HepG2 (cell line): Measurements from ENCODE around the gene C1QTNF1. TPM values are rescaled to one million over a fixed set of nuclear protein-coding genes. Genes with fewer than 3 reads are reported as not detected.

Experiments
- ATAC-seq: fragments of 200-7000 bp; cut with Tn5 transposase; 3 replicates; pipeline ENCODE4 v1.9.1; 2020; ENCODE audit warnings: mild to moderate bottlenecking, moderate library complexity
- BruUV-seq: library from RNA; stranded (reverse); fragments of 400-500 nt; replicated peaks from 2 replicates; lab custom pipeline; 2021; lab: Mats Ljungman, UMichigan
- CTCF ChIA-PET: fragments of 300-600 bp; formaldehyde crosslinking; extraction: SDS; loops from one replicate; lab custom pipeline; 2021; ENCODE audit warnings: low total read pairs, inconsistent platforms, low intra/inter-chr PET ratio; lab: Yijun Ruan, JAX
- POLR2A ChIA-PET: fragments of 350-600 bp; sonication (Branson Sonifier 250); formaldehyde crosslinking; loops from one replicate; lab custom pipeline; 2020; ENCODE audit warnings: antibody characterized with exemption, inconsistent platforms; lab: Yijun Ruan, JAX
- DNase-seq: peaks from one replicate; pipeline ENCODE4 v3.0.0-alpha.2; 2015; ENCODE audit warnings: low spot score
- FAIRE-seq: peaks from 3 replicates; lab custom pipeline; 2011; peaks lifted over from hg19 to GRCh38; lab: Jason Lieb, UNC
- H2AFZ ChIP-seq: one replicate; pipeline ENCODE4 v1.6.1; 2011; ENCODE audit warnings: low read length, inconsistent platforms
- H3K27ac ChIP-seq: fragments of 300-600 bp; 3 replicates; pipeline ENCODE4 v1.8.0; 2011; ENCODE audit warnings: mixed run types, mild to moderate bottlenecking, mixed read lengths, low read length, inconsistent platforms; ENCODE audit not compliant: insufficient read depth; ENCODE audit errors: extremely low read length
- H3K27me3 ChIP-seq, 2 experiments: fragments of 200-600 bp in 1 of 2; 2 replicates in 1 of 2; 3 replicates in 1 of 2; pipeline versions ENCODE4 v1.6.0 to v1.8.0; 2011; ENCODE audit warnings: low read length in 2 of 2, mild to moderate bottlenecking in 2 of 2, moderate library complexity in 2 of 2, inconsistent platforms in 1 of 2; ENCODE audit not compliant: insufficient read depth in 2 of 2, control insufficient read depth in 1 of 2
- H3K36me3 ChIP-seq, 2 experiments: fragments of 200-600 bp in 1 of 2; replicated peaks in 1 of 2; 2 replicates in 1 of 2; 3 replicates in 1 of 2; pipeline versions ENCODE4 v1.5.1 to v1.8.0; 2011; ENCODE audit warnings: low read length in 2 of 2, inconsistent platforms in 1 of 2; ENCODE audit not compliant: insufficient read depth in 2 of 2, control insufficient read depth in 1 of 2
- H3K4me1 ChIP-seq: 2 replicates; pipeline ENCODE4 v1.5.1; 2012; ENCODE audit warnings: low read length, inconsistent platforms; ENCODE audit not compliant: insufficient read depth
- H3K4me2 ChIP-seq: 2 replicates; pipeline ENCODE4 v1.6.0; 2011; ENCODE audit warnings: low read depth, low read length, inconsistent platforms
- H3K4me3 ChIP-seq, 3 experiments: fragments of 200-600 bp in 1 of 3; sonication (generic), shearing (Covaris generic) in 1 of 3; replicated peaks in 1 of 3; 2 replicates each; pipeline ENCODE4 v1.5.1; 2011 to 2016; ENCODE audit warnings: low read length in 3 of 3, inconsistent platforms in 2 of 3, low read depth in 2 of 3, mild to moderate bottlenecking in 2 of 3, control low read depth in 1 of 3, mixed read lengths in 1 of 3; ENCODE audit not compliant: insufficient read depth in 1 of 3
- H3K79me2 ChIP-seq: one replicate; pipeline ENCODE4 v1.6.1; 2011; ENCODE audit warnings: low read length, inconsistent platforms; ENCODE audit not compliant: insufficient read depth
- H3K9ac ChIP-seq: 2 replicates; pipeline ENCODE4 v1.6.0; 2011; ENCODE audit warnings: mild to moderate bottlenecking, low read depth, low read length, inconsistent platforms; ENCODE audit not compliant: insufficient read depth
- H3K9me3 ChIP-seq: 2 replicates; pipeline ENCODE4 v1.5.1; 2012; ENCODE audit warnings: mild to moderate bottlenecking, low read length
- H4K20me1 ChIP-seq: 2 replicates; pipeline ENCODE4 v1.6.0; 2011; ENCODE audit warnings: inconsistent platforms, mild to moderate bottlenecking, low read length, moderate library complexity; ENCODE audit not compliant: insufficient read depth
- CBX1 ChIP-seq: IDR thresholded peaks from one replicate; pipeline ENCODE4 v1.6.1; 2016; ENCODE audit warnings: antibody characterized with exemption, low read depth
- CREM ChIP-seq, 2 experiments: sonication (generic) in 1 of 2; formaldehyde crosslinking in 1 of 2; IDR thresholded peaks; 2 replicates each; pipeline versions ENCODE4 v1.4.0 to v1.6.1; 2016 to 2020; ENCODE audit warnings: antibody characterized with exemption in 1 of 2, mild to moderate bottlenecking in 1 of 2, missing genetic modification reagents in 1 of 2
- DZIP1 ChIP-seq: sonication (generic); formaldehyde crosslinking; IDR thresholded peaks from 2 replicates; pipeline ENCODE4 v1.5.0; 2020; ENCODE audit warnings: mild to moderate bottlenecking, missing genetic modification reagents
- EED ChIP-seq: sonication (generic); formaldehyde crosslinking; IDR thresholded peaks from 2 replicates; pipeline ENCODE4 v1.5.0; 2020; ENCODE audit warnings: mild to moderate bottlenecking, missing genetic modification reagents
- ETV6 ChIP-seq: sonication (generic); formaldehyde crosslinking; conservative IDR thresholded peaks from 2 replicates; pipeline ENCODE4 v1.4.0; 2020; ENCODE audit warnings: missing genetic modification reagents
- GTF2F1 ChIP-seq: fragments of 150-350 bp; IDR thresholded peaks from 2 replicates; pipeline ENCODE4 v1.6.1; 2014; ENCODE audit warnings: low read length
- IRF9 ChIP-seq: sonication (generic); formaldehyde crosslinking; IDR thresholded peaks from 2 replicates; pipeline ENCODE4 v1.8.0; 2022; ENCODE audit warnings: missing genetic modification reagents, mild to moderate bottlenecking, borderline replicate concordance
- MNT ChIP-seq: fragments of 450-650 bp; IDR thresholded peaks from 2 replicates; pipeline ENCODE4 v1.6.1; 2016
- NR3C1 ChIP-seq: sonication (generic); formaldehyde crosslinking; IDR thresholded peaks from 2 replicates; pipeline ENCODE4 v1.4.0; 2020; ENCODE audit warnings: missing genetic modification reagents
- RBFOX2 ChIP-seq: fragments of 200-400 bp; formaldehyde crosslinking; IDR thresholded peaks from 2 replicates; pipeline ENCODE4 v1.6.1; 2017; ENCODE audit warnings: low read depth, mild to moderate bottlenecking, low read length
- TMF1 ChIP-seq: sonication (generic); formaldehyde crosslinking; IDR thresholded peaks from 2 replicates; pipeline ENCODE4 v1.8.1; 2022; ENCODE audit warnings: low read depth, missing genetic modification reagents
- YEATS4 ChIP-seq: sonication (generic); formaldehyde crosslinking; IDR thresholded peaks from 2 replicates; pipeline ENCODE4 v1.4.0; 2020; ENCODE audit warnings: missing genetic modification reagents, borderline replicate concordance
- YY1 ChIP-seq: IDR thresholded peaks from 2 replicates; pipeline ENCODE4 v1.6.1; 2011; ENCODE audit warnings: low read length, low read depth, moderate library complexity, mild to moderate bottlenecking; ENCODE audit not compliant: insufficient read depth, insufficient replicate concordance
- ZBTB38 ChIP-seq: sonication (generic); formaldehyde crosslinking; IDR thresholded peaks from 2 replicates; pipeline ENCODE4 v1.5.1; 2020; ENCODE audit warnings: mild to moderate bottlenecking, missing genetic modification reagents
- ZNF124 ChIP-seq: sonication (generic); formaldehyde crosslinking; IDR thresholded peaks from 2 replicates; pipeline ENCODE4 v1.4.0; 2020; ENCODE audit warnings: missing genetic modification reagents
- ZNF460 ChIP-seq: sonication (generic); formaldehyde crosslinking; IDR thresholded peaks from 2 replicates; pipeline ENCODE4 v1.5.1; 2020; ENCODE audit warnings: missing genetic modification reagents, mild to moderate bottlenecking, borderline replicate concordance
- ZNF576 ChIP-seq: sonication (generic); formaldehyde crosslinking; IDR thresholded peaks from 2 replicates; pipeline ENCODE4 v1.4.0; 2020; ENCODE audit warnings: mild to moderate bottlenecking, missing genetic modification reagents
- ZNF614 ChIP-seq: IDR thresholded peaks from 2 replicates; pipeline ENCODE4 v1.6.1; 2018; ENCODE audit warnings: missing biosample characterization, missing genetic modification reagents, inconsistent platforms, borderline replicate concordance
- WGBS: methylation state at CpG from one replicate; pipeline ENCODE4 v1.1.6; 2017; ENCODE audit warnings: low lambda C conversion rate; 5-methylcytosine and 5-hydroxymethylcytosine counted together
- in situ Hi-C: cut with HindIII; loops from 2 replicates; pipeline ENCODE4 v1.10.0; 2017; ENCODE audit warnings: low pct_unique_long_range_greater_than_20kb; ENCODE audit not compliant: extremely low pct_ligation_motif_present
- intact Hi-C: fragments of 100-400 bp; cut with micrococcal nuclease; formaldehyde crosslinking; loops from one replicate; pipeline ENCODE4 v1.10.0; 2022; ENCODE audit not compliant: unreplicated experiment
- polyA plus RNA-seq, 8 experiments: library from polyadenylated mRNA; depleted of rRNA in 3 of 8; stranded (reverse) in 7 of 8; unstranded in 1 of 8; fragments of >200 nt; fragmentation: Illumina TruSeq in 4 of 8; extraction: Trizol in 4 of 8; gene quantifications; 2 replicates each; pipeline versions ENCODE4 v1.2.1 to v1.2.3, GENCODE V29; 2011 to 2016; ENCODE audit warnings: low read depth in 4 of 8, missing spikeins in 1 of 8, mixed read lengths in 1 of 8; ENCODE audit not compliant: insufficient read depth in 1 of 8
- total RNA-seq, 5 experiments: library from RNA; depleted of rRNA; stranded (reverse); fragments of >200 nt; fragmentation: Illumina TruSeq; extraction: Trizol; gene quantifications; 2 replicates each; pipeline ENCODE4 v1.2.3, GENCODE V29; 2016; ENCODE audit warnings: low read depth in 1 of 5

Gene C1QTNF1
- total and polyA plus RNA-seq, 2 of the 13 experiments (the other 11 are each of a cell fraction or from before 2014, with no cell fraction given) = 0.18 to 0.86 TPM

- DNase-seq = no peak
- Histone ChIP-seq H3K36me3 (peaks cover 8 to 29% of the 10 kb centered on the region in 2 experiments; a peak in 4 of 5 replicates), H2AFZ (no peak overlapping the region), H3K4me1 (peaks cover 35% of the 10 kb centered on the region), H3K9me3 (no peaks in the 10 kb centered on the region), H3K79me2 (peaks cover 5% of the 10 kb centered on the region), H4K20me1 (no peaks in the 10 kb centered on the region), H3K27ac (no peak overlapping the region), H3K27me3 (peaks cover 0 to 6% of the 10 kb centered on the region in 2 experiments; a peak in 2 of 5 replicates), H3K4me2 (no peak overlapping the region), H3K4me3 (no peak overlapping the region), H3K9ac (no peak overlapping the region)
- ATAC-seq = no peak
- FAIRE-seq = no peak
- CTCF ChIA-PET = no interaction called here
- POLR2A ChIA-PET = no interaction called here
- in situ Hi-C loops = no loop called here
- WGBS = 94% methylated on average over 12 of the region's 12 CpGs
- TF ChIP-seq DZIP1 = no peak
- TF ChIP-seq ZNF614 = no peak
- no peak for TF ChIP-seq ZNF576 (CRISPR knock-in tag)
- no peak for TF ChIP-seq TMF1
- no peak for TF ChIP-seq NR3C1 (CRISPR knock-in tag)
- no peak for TF ChIP-seq ZBTB38
- TF ChIP-seq GTF2F1 = no peak
- no peak for TF ChIP-seq ZNF460 (CRISPR knock-in tag)
- no peak for TF ChIP-seq RBFOX2
- TF ChIP-seq YY1 = no peak
- no peak for TF ChIP-seq ZNF124 (CRISPR knock-in tag)
- no peak for TF ChIP-seq ETV6 (CRISPR knock-in tag)
- TF ChIP-seq CBX1 = no peak
- TF ChIP-seq CREM (IDR thresholded peaks at IDR 0.05) = no peak
- no peak for TF ChIP-seq CREM (CRISPR knock-in tag; IDR thresholded peaks at IDR 0.05)
- TF ChIP-seq EED (CRISPR knock-in tag) = no peak
- no peak for TF ChIP-seq MNT
- TF ChIP-seq YEATS4 (CRISPR knock-in tag) = no peak
- TF ChIP-seq IRF9 (CRISPR knock-in tag) = no peak
- no TSS peak for BruUV-seq
- intact Hi-C loops = loop anchor here (5.0 kb wide), 1 partner anchor 60 kb away; no protein-coding TSS in a partner anchor
Observed at GRCh38 chr17:79077587-79077986, 53.6 kb downstream of the C1QTNF1 start.
